GM12892 (cell line): ENCODE data around the gene TMEM131.

ENCODE experiments used
- POLR2A ChIP-seq: IDR thresholded peaks from 2 replicates; pipeline ENCODE4 v1.6.1; 2011; ENCODE audit warnings: low read depth, low read length, control low read depth
- POLR2AphosphoS5 ChIP-seq: IDR thresholded peaks from 2 replicates; pipeline ENCODE4 v1.6.1; 2011; ENCODE audit warnings: low read depth, low read length, control low read depth

GRCh38 chr2:97953853-97954252 is 41.9 kb downstream of the TMEM131 start:
- TF ChIP-seq POLR2AphosphoS5 = no peak
- no peak for TF ChIP-seq POLR2A
